H9 (cell line): ENCODE results near the gene ERMN. TPM values are rescaled to one million over a fixed set of nuclear protein-coding genes. Genes with fewer than 3 reads are reported as not detected.
A peak's percentile ranks its signal among the peaks of the same experiment; 100 is the strongest.

Source experiments
- DNase-seq: peaks from one replicate; pipeline ENCODE4 v3.0.0-alpha.2; 2017
- H2AFZ ChIP-seq: one replicate; pipeline ENCODE4 v1.6.1; 2013; ENCODE audit warnings: mild to moderate bottlenecking, low read length, control low read depth, moderate library complexity
- H2AK5ac ChIP-seq: 2 replicates; pipeline ENCODE4 v1.6.1; 2013; ENCODE audit warnings: low read length, control low read depth, mixed read lengths; ENCODE audit not compliant: insufficient read length
- H2BK120ac ChIP-seq: one replicate; pipeline ENCODE4 v1.6.1; 2013; ENCODE audit warnings: low read depth, mild to moderate bottlenecking, low read length, control low read depth, inconsistent platforms; ENCODE audit not compliant: poor library complexity, severe bottlenecking
- H2BK12ac ChIP-seq: 2 replicates; pipeline ENCODE4 v1.6.1; 2013; ENCODE audit warnings: low read length, control low read depth, mixed read lengths, low read depth; ENCODE audit not compliant: insufficient read length
- H2BK15ac ChIP-seq: 2 replicates; pipeline ENCODE4 v1.6.1; 2013; ENCODE audit warnings: low read depth, low read length, control low read depth
- H2BK20ac ChIP-seq: one replicate; pipeline ENCODE4 v1.6.1; 2013; ENCODE audit warnings: low read depth, mild to moderate bottlenecking, low read length, control low read depth, inconsistent platforms; ENCODE audit not compliant: poor library complexity, severe bottlenecking
- H2BK5ac ChIP-seq: 2 replicates; pipeline ENCODE4 v1.6.1; 2013; ENCODE audit warnings: low read length, control low read depth, mixed read lengths; ENCODE audit not compliant: insufficient read length
- H3K14ac ChIP-seq: 2 replicates; pipeline ENCODE4 v1.6.1; 2013; ENCODE audit warnings: low read length, control low read depth; ENCODE audit not compliant: insufficient read depth
- H3K18ac ChIP-seq: 2 replicates; pipeline ENCODE4 v1.6.1; 2013; ENCODE audit warnings: low read depth, mild to moderate bottlenecking, mixed read lengths, low read length, control low read depth; ENCODE audit not compliant: insufficient read length
- H3K23ac ChIP-seq: 2 replicates; pipeline ENCODE4 v1.6.1; 2013; ENCODE audit warnings: low read length, control low read depth, mixed read lengths, low read depth; ENCODE audit not compliant: insufficient read length
- H3K23me2 ChIP-seq: 2 replicates; pipeline ENCODE4 v1.6.1; 2013; ENCODE audit warnings: low read depth, mild to moderate bottlenecking, mixed read lengths, low read length, control low read depth; ENCODE audit not compliant: insufficient read length, poor library complexity, severe bottlenecking
- H3K27ac ChIP-seq: 2 replicates; pipeline ENCODE4 v1.5.1; 2013; ENCODE audit warnings: low read length, control low read depth, mixed read lengths, low read depth; ENCODE audit not compliant: insufficient read length
- H3K27me3 ChIP-seq: 2 replicates; pipeline ENCODE4 v1.6.1; 2013; ENCODE audit warnings: low read length, control low read depth, inconsistent platforms; ENCODE audit not compliant: insufficient read depth
- H3K4ac ChIP-seq: 2 replicates; pipeline ENCODE4 v1.6.1; 2013; ENCODE audit warnings: low read depth, mild to moderate bottlenecking, control low read depth, inconsistent platforms, low read length, moderate library complexity
- H3K4me1 ChIP-seq: 2 replicates; pipeline ENCODE4 v1.6.1; 2013; ENCODE audit warnings: low read length, control low read depth, inconsistent platforms; ENCODE audit not compliant: insufficient read depth
- H3K4me2 ChIP-seq: 2 replicates; pipeline ENCODE4 v1.6.1; 2013; ENCODE audit warnings: low read length, control low read depth, mixed read lengths; ENCODE audit not compliant: insufficient read length, insufficient read depth
- H3K56ac ChIP-seq: 2 replicates; pipeline ENCODE4 v1.6.1; 2013; ENCODE audit warnings: low read depth, mild to moderate bottlenecking, mixed read lengths, low read length, control low read depth; ENCODE audit not compliant: insufficient read length
- H3K79me1 ChIP-seq: 2 replicates; pipeline ENCODE4 v1.6.1; 2013; ENCODE audit warnings: low read depth, mild to moderate bottlenecking, moderate library complexity, low read length, control low read depth, inconsistent platforms; ENCODE audit not compliant: insufficient read depth, poor library complexity, severe bottlenecking
- H3K79me2 ChIP-seq: 2 replicates; pipeline ENCODE4 v1.6.1; 2013; ENCODE audit warnings: low read length, control low read depth, inconsistent platforms; ENCODE audit not compliant: insufficient read depth
- H3K9ac ChIP-seq: 2 replicates; pipeline ENCODE4 v1.6.1; 2013; ENCODE audit warnings: low read length, control low read depth, mixed read lengths; ENCODE audit not compliant: insufficient read length; ENCODE audit errors: extremely low read depth
- H3K9me3 ChIP-seq: one replicate; pipeline ENCODE4 v1.6.1; 2013; ENCODE audit warnings: low read depth, low read length, inconsistent platforms; ENCODE audit not compliant: control insufficient read depth
- H3T11ph ChIP-seq: one replicate; pipeline ENCODE4 v1.6.1; 2013; ENCODE audit warnings: mild to moderate bottlenecking, low read length, control low read depth, inconsistent platforms
- H4K20me1 ChIP-seq: one replicate; pipeline ENCODE4 v1.6.1; 2013; ENCODE audit not compliant: control insufficient read depth, insufficient read length, insufficient read depth
- H4K5ac ChIP-seq: 2 replicates; pipeline ENCODE4 v1.6.1; 2013; ENCODE audit warnings: low read depth, mild to moderate bottlenecking, mixed read lengths, low read length, control low read depth; ENCODE audit not compliant: insufficient read length
- H4K8ac ChIP-seq: replicated peaks from 2 replicates; pipeline ENCODE4 v1.6.1; 2013; ENCODE audit warnings: low read length, control low read depth, mixed read lengths, low read depth; ENCODE audit not compliant: insufficient read length
- H4K91ac ChIP-seq: 2 replicates; pipeline ENCODE4 v1.6.1; 2013; ENCODE audit warnings: low read depth, mild to moderate bottlenecking, moderate library complexity, mixed read lengths, low read length, control low read depth; ENCODE audit not compliant: insufficient read length
- H3K27ac Mint-ChIP-seq, 3 experiments: 2 replicates in 2 of 3; 3 replicates in 1 of 3; pipeline ENCODE4 v1.8.0; 2020 to 2021; ENCODE audit warnings: mixed read lengths in 3 of 3, mild to moderate bottlenecking in 1 of 3, moderate library complexity in 1 of 3
- H3K27me3 Mint-ChIP-seq: 2 replicates; pipeline ENCODE4 v1.8.0; 2021; ENCODE audit warnings: low read depth, mild to moderate bottlenecking, moderate library complexity, mixed read lengths
- H3K36me3 Mint-ChIP-seq, 3 experiments: 2 replicates in 2 of 3; 3 replicates in 1 of 3; pipeline ENCODE4 v1.8.0; 2020 to 2021; ENCODE audit warnings: low read depth in 3 of 3, mixed read lengths in 3 of 3; ENCODE audit not compliant: insufficient read depth in 1 of 3
- H3K4me1 Mint-ChIP-seq, 2 experiments: 2 replicates each; pipeline ENCODE4 v1.8.0; 2020; ENCODE audit warnings: mixed read lengths in 2 of 2
- H3K4me3 Mint-ChIP-seq, 2 experiments: 2 replicates in 1 of 2; 3 replicates in 1 of 2; pipeline ENCODE4 v1.8.0; 2020 to 2021; ENCODE audit warnings: mild to moderate bottlenecking in 2 of 2, mixed read lengths in 2 of 2, moderate library complexity in 1 of 2
- H3K9me3 Mint-ChIP-seq, 2 experiments: 2 replicates in 1 of 2; 3 replicates in 1 of 2; pipeline ENCODE4 v1.8.0; 2020; ENCODE audit warnings: mild to moderate bottlenecking in 2 of 2, mixed read lengths in 2 of 2, moderate library complexity in 1 of 2
- CTCF ChIP-seq: fragments of 200-600 bp; sonication (generic); conservative IDR thresholded peaks from 3 replicates; pipeline ENCODE4 v1.8.0; 2021; ENCODE audit warnings: antibody characterized with exemption, mild to moderate bottlenecking
- WGBS: extraction: QIAGEN DNeasy Blood & Tissue Kit; methylation state at CpG from one replicate; pipeline ENCODE4 v1.1.7; 2013; ENCODE audit warnings: missing lambda C conversion rate, low lambda C conversion rate, mixed read lengths; ENCODE audit not compliant: insufficient read length; ENCODE audit errors: extremely low coverage; 5-methylcytosine and 5-hydroxymethylcytosine counted together
- total RNA-seq: library from RNA; stranded (reverse); gene quantifications from 2 replicates; pipeline ENCODE4 v1.2.1, GENCODE V29; 2021

The ERMN gene
- total RNA-seq, 1 experiment from 2014 or later, result 0.48 TPM

- H3K79me1 ChIP-seq, result no peaks in the 10 kb centered on the region
- no CpG with 5 or more reads among the region's 1 CpG for WGBS
- no peak overlapping the region for H2BK5ac ChIP-seq
- H3K4me2 ChIP-seq, result no peak overlapping the region
- no peak overlapping the region for H3K9ac ChIP-seq
- H4K5ac ChIP-seq, result no peak overlapping the region
- H3K79me2 ChIP-seq, result no peaks in the 10 kb centered on the region
- Mint-ChIP-seq H3K36me3 (no peaks in the 10 kb centered on the region), H3K27me3 (no peaks in the 10 kb centered on the region; the same call in 1 of the 2 replicates), H3K4me3 (no peak overlapping the region), H3K9me3 (no peaks in the 10 kb centered on the region), H3K27ac (no peak overlapping the region), H3K4me1 (peaks cover 22 to 28% of the 10 kb centered on the region in 2 experiments)
- no peak overlapping the region for H3K14ac ChIP-seq
- TF ChIP-seq CTCF, result peak; percentile 52
- no peak overlapping the region for H2BK15ac ChIP-seq
- H3K4ac ChIP-seq, result no peak overlapping the region
- no peaks in the 10 kb centered on the region for H3K4me1 ChIP-seq
- H2AFZ ChIP-seq, result no peak overlapping the region
- H2BK120ac ChIP-seq, result no peak overlapping the region
- no peak overlapping the region for H4K8ac ChIP-seq
- DNase-seq, result no peak
- H2BK12ac ChIP-seq, result no peak overlapping the region
- no peak overlapping the region for H2BK20ac ChIP-seq
- H3K56ac ChIP-seq, result no peak overlapping the region
- no peaks in the 10 kb centered on the region for H3K9me3 ChIP-seq
- H4K20me1 ChIP-seq, result no peaks in the 10 kb centered on the region
- H4K91ac ChIP-seq, result no peak overlapping the region
- no peak overlapping the region for H2AK5ac ChIP-seq
- no peak overlapping the region for H3K27ac ChIP-seq
- no peaks in the 10 kb centered on the region for H3K23me2 ChIP-seq
- H3T11ph ChIP-seq, result no peak overlapping the region
- no peaks in the 10 kb centered on the region for H3K27me3 ChIP-seq
- H3K18ac ChIP-seq, result no peak overlapping the region
- no peak overlapping the region for H3K23ac ChIP-seq
These were observed 18.6 kb downstream of the ERMN start for GRCh38 chr2:157307021-157307420.
